ENCODE results near the gene RPS6KA2.
"Not testable (repeated sequence)": the region's sequence is repeated elsewhere in the genome, so short reads cannot be mapped to it uniquely, and the experiment has no call there.

The RPS6KA2 gene

GRCh38 chr6:166591961-166592520, 35.0 kb downstream of the RPS6KA2 start:
- DNase-seq (ENCODE audit: low spot score) = no peak

DNA sequence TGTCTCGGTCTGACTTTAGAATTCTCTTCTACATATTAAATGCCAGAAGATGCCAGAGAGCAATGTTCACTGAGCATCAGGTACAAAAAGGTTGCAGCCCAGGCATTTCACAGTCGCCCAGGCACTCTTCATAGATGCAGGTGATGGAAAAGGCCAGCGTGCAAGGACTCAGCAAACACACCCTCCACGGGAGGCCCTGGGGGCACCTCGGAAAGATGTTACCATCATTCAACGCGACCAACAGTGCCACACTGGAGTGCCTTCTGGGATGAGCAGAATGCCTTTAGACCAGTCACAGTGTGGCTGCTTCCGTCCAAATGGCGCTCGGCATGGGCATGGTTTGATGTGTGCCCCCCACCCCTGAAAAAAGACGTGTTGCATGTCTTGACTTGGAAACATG, 36.0 kb downstream of the RPS6KA2 start:
- no peak for DNase-seq (ENCODE audit: low spot score)

DNA sequence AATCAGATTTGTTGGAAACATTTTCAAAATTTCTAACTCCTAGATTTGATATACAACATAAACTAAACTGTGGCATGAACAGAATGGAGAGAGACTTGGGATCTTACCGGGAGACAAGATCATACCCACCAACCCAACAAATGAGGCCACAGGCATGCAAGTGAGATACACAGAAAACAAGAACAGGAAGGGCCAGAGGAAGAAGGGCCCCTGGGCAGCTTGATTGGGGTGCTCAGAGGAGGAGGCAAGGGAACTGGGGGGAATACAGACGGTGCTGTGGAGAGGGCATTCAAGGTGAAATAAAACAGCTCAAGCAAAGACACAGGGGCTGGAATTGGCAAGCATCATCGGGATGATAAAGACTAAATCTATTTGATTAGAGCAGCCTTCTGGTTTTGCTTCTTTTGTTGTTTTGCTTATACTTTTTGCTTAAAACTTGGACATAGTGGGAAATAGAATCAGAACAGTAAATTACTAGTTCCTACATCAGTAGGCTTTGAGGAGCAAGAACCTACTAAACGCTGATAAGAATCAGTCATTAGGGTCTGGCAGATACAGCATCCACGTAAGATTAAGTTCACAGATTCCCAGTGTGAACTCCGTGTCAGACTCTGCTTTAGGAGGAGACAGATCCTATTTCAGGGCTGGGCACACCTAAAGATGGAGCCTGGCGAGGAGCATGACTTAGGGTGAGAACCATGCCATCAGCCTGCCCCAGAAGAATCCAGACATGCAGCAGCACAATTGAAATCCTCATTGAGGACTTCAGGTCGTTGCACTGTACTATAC, 37.1 kb downstream of the RPS6KA2 start:
- no peak for DNase-seq (ENCODE audit: low spot score)

DNA sequence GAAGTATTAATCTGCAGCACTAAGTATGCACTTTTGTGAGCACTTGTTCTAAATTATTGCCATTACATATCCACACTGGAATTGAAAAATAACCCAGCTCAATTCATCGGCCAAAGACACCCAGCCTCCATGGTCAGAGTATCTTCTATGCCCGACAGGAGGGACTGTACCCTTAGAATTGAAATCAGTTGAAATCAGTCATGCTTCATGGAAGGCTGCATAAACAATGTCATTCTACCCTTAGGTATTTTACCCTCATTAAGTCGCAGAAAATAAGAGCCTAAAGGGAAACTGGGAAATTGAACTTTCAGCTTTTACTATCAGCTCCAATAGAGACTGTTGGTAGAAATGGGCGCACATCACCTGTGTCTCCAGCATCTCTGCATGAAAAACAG, 37.7 kb downstream of the RPS6KA2 start:
- no peak for DNase-seq (ENCODE audit: low spot score)

GRCh38 chr6:166588691-166589336, 38.2 kb downstream of the RPS6KA2 start:
- DNase-seq (ENCODE audit: low spot score) = no peak

- DNase-seq (ENCODE audit: low spot score) = no peak
Observed at GRCh38 chr6:166587631-166588413, 39.2 kb downstream of the RPS6KA2 start.

GRCh38 chr6:166586424-166587156, 40.5 kb downstream of the RPS6KA2 start, which contains the start of gene RAMACL:
Gene RAMACL, minus strand, starts transcription at chr6:166586678. Its CDS starts 201 bp downstream, at chr6:166586477.
- DNase-seq (ENCODE audit: low spot score) = no peak

GRCh38 chr6:166584853-166585429, 42.1 kb downstream of the RPS6KA2 start:
- no peak for DNase-seq (ENCODE audit: low spot score)

- DNase-seq (ENCODE audit: low spot score) = no peak
Observed at GRCh38 chr6:166584155-166584554, 42.9 kb downstream of the RPS6KA2 start.

GRCh38 chr6:166583230-166583965, 43.7 kb downstream of the RPS6KA2 start:
- DNase-seq (ENCODE audit: low spot score) = no peak

GRCh38 chr6:166582258-166582657, 44.8 kb downstream of the RPS6KA2 start:
- no peak for DNase-seq (ENCODE audit: low spot score)

GRCh38 chr6:166581801-166582200, 45.2 kb downstream of the RPS6KA2 start:
- not testable (repeated sequence) for DNase-seq (ENCODE audit: low spot score)

DNA sequence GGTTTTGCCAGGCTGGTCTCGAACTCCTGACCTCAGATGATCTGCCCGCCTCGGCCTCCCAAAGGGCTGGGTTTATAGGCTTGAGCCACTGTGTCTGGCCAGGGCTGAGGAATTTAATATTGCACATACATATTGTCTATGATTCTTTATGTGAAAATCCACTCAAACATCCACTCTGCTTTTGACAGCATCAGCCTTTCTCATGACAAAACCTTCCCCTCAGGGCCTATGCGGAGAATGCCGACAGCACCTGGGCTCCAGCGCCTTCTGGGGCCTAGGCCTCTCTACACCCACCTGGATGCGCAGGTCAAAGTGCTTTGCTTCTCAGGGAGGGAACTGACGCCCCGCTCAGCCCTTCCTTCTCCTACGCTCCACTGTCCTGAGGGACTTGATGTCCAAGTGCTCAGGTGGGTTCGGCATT, 46.0 kb downstream of the RPS6KA2 start:
- no peak for DNase-seq (ENCODE audit: low spot score)

DNA sequence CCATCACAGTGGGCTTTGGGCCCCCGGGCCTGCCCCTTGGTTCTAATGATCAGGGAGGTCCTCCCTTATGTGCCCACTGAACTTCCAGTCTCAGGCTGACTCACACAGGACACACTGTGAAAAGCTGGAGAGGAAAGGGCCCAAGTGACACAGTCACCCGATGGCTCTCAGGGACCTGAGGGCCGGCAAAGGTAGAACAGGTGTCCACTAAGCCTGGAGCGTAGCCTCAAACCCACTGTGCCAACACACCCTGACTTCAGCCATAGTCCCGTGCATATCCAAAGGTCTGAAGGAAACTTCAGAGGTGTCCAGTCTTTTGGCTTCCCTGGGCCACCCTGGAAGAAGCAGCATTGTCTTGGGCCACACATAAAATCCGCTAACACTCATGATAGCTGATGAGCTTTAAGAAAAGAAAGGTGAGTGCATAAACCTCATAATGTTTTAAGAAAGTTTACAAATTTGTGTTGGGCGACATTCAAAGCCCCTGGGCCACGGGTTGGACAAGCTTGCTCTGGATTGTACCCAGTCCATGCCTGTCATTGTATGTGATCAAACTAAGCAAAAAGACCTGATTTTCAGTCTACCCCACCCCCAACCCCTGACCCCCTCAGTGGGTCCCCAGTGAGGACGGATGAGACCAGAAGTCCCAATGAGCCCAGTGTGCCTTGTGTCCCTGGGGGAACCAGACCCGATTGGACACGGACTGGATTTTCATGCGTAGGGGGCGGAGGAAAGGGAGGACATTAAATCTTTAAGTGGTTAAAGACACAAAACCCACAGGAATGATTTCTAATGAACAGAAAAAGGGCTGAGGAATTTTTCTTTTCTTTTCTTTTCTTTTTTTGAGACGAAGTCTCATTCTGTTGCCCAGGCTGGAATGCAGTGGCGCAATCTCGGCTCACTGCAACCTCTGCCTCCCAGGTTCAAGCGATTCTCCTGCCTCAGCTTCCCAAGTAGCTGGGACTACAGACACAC, 46.7 kb downstream of the RPS6KA2 start:
- no peak for DNase-seq (ENCODE audit: low spot score)

DNA sequence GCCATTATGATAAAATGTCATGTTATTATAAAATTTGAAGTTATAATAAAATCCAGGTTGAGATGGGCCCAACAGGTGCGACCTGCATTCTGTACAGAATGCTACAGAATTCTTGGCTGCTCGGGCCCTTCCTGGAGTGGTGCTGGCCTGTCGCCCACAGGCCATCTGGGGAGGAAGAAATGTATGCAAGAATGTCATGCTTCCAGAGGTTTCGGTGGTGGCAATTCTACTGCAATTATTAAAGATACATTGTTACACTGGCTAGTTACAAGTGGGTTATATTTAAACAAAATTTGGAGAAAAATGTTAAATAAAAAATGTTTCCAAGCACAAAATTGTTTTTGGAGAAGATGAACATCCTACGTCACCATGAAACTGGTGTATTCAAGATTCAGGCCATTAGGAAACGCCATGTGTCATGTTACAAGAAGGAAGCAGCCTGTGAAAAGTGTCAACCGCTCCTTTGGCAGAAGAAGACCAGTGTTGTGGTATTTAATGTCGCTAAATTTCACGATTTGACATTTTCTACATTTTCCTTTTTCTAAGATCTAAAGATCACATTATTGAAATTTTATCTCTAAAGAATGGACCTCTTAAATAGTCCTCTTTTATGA, 47.7 kb downstream of the RPS6KA2 start:
- DNase-seq (ENCODE audit: low spot score) = no peak

DNA sequence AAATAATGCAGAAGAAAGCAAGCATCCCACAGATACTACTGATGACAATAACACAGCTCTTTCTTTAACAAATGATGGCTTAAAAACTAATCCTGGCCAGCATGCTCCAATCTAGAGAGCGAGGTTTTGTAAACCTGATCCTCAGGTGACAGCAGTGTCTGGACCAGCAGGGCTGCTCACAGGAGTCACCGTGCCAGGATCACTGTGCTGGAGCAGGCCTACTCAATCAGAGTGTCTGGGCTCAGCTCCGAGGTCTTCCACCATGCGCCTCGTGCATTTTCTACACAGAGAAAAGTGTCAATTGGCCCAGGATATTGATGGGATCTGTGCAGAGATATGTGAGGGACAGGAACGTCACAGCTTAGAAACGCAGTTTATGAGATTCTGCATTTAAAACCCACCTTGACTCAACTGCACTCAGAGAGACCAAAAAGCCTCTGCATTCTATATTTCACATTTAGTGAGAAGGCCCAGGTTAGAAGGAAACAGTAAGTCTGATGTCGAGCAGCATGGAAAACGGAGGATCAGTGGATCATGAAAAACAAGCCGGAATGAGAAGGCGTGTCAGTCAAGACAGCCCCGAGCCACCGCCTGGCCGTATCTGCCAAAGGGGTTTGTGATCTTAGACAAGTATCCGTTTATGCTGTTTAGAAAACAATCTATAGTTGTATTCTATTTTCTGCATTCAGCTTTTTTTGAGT, 48.4 kb downstream of the RPS6KA2 start:
- no peak for DNase-seq (ENCODE audit: low spot score)

- no peak for DNase-seq (ENCODE audit: low spot score)
Observed at GRCh38 chr6:166575205-166575604, 51.8 kb downstream of the RPS6KA2 start.

GRCh38 chr6:166573511-166574216, 53.4 kb downstream of the RPS6KA2 start:
- no peak for DNase-seq (ENCODE audit: low spot score)

All from hematopoietic multipotent progenitor cell treated with erythropoietin and hydrocortisone succinate and interleukin-3 and kit ligand, for 17 days (in vitro differentiated cells).